Measurements from ENCODE around the gene ITGB3BP.

ITGB3BP gene

DNA sequence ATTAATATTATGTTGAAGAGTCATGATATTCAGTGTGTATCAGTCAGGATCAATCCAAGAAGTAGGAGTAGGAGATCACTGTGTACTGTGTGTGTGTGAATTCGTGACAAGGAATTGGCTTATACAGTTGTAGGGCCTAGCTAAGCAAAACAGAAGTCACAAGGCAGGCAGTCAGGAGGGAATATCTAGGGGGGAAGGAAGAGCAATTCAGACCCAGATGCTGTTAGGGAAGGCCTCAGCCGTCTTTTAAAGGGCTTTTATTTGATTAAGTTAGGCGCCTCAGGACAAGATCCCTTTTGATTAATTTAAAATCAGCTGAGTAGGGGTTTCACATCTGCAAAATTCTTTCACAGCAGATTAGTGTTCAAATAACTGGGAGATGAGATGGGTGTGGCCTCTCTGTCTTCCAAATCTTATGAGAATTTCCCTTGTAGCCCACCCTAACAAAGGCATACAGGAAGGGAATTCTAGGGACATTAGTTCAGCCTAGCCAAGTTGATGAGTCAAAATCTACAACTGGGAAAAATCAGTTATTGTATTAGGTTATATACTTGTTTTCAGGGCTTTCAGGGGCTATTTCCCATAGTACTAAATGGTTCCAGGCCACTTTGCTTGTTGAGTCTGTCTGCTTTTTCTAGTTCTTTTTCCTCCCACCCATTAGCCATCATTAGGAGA, 108.2 kb downstream of the ITGB3BP start:
- DNase-seq = no peak

DNA sequence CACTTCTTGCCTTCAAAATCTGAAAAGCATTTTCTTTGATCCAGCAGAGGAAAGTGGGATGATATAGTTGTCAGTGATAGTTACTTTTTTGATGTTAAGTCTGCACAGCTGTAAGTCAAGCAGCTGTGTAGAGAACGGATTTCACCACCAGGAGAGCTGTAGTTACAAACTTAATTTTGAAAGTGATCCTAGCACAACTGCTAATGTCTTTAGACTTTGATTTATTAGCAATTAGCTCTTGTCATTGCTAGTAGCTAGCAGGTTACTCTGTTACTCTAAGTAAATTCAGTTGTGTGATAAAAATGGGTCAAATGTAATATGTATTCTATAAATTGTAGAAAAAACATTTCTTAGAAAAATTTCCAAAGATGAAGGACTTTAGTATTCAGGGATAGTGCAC, 109.6 kb downstream of the ITGB3BP start:
- DNase-seq = no peak

DNA sequence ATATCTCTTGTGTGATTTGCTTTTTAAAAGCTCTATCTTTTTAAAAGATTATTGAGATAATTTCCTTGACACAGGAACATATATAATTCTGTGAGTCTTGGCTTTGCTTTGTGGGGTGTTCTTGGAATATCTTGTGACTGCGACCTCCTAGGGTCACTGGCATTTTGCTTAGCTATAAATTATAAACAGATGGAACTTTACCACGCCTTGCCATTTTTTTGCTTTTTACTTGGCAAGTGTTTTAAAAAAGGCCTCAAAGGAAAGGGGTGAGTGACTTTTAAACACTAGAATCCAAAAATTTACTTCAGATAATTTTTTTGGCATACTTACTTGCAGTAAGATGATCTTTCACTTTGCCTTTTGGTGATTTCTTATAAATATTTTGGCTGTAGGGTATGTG, 112.0 kb downstream of the ITGB3BP start:
- DNase-seq = no peak

DNA sequence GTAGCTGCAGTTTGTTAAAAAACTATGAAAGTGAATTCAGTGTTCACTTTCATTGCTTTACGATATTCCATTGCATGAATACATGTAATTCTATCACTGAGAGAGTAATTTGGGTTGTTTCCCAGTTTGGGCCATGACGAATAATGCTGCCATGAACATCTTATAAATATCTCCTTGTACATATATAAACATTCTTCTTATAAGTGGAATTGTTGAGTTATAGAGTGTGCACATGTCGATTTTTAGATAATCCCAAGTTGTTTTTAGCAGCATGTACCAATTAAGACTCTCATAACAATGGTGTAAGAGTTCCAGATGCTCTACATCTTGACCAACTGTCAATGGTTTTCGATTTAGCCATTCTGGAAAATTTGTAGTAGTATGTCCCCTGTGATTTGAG, 114.7 kb downstream of the ITGB3BP start:
- no peak for DNase-seq

DNA sequence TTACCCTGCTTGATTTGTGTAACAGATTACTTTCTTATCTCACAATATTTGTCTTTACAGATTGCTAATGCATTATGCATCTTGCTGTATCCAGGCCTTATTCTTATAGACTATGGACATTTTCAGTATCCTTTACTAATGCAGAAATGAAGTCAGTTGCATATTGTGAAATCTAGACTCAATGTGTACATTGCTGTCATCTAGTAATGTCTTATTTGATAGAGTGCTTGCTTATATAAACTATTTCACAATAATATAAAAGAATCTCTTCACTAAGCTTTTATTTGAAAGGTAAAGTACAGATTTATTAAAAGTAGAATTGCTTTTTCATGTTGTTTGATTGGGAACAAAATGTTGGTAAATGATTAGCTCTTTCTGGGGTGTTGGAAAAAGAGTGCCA, 116.0 kb downstream of the ITGB3BP start:
- DNase-seq = no peak

DNA sequence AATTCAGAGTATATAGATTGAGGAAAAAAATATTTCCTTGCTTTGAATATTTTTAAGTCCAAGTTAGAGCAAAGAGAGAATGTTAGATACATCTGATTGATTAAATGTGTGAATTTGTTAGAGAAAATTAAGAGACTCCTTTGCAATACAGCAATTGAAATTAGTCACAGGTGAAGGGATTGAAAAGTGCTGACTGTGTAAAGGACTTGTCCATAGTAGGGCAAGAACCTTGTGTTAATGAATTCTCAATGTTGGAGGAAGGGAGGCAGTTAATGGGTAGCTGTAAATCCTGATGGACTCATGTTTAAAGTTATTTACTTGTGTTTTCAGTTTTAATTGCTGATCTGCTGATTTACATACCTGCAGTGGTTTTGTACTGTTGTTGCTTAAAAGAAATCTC, 117.0 kb downstream of the ITGB3BP start:
- no peak for DNase-seq

DNA sequence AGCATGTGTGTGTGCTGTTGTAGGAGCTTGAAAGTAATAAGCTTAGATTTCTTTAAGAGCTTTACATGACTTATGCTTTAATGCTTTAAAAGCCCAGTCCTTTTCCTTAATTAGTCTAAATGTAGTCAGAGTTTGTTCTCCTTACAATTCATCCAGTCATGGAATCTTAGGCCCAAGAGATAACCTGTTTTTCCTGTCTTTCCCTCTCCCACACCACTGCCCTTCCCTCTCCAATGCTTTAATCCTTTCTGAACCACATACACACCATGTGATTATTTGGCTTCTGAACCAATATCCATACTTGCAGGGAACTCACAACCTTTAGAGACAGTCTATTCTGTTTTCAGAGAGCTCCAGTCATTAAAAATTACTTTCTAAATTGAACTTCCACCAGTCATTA, 118.0 kb downstream of the ITGB3BP start:
- peak; percentile 25 for DNase-seq

DNA sequence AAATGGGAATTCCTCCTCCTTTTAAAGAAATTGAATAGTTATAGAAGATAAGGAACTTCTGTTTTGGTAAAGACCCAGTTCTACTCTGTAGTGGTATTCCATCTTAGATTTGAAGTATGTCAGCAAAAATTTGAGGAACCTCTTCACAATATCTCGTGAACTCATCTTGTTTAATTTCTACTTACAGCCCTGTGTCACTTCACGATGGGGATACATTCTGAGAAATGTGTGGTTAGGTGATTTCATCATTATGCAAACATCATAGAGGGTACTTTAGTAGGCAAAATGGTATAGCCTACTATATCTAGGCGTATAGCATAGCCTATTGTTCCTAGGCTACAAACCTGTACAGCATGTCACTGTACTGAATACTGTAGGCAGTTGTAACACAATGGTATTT, 119.6 kb downstream of the ITGB3BP start:
- no peak for DNase-seq

DNA sequence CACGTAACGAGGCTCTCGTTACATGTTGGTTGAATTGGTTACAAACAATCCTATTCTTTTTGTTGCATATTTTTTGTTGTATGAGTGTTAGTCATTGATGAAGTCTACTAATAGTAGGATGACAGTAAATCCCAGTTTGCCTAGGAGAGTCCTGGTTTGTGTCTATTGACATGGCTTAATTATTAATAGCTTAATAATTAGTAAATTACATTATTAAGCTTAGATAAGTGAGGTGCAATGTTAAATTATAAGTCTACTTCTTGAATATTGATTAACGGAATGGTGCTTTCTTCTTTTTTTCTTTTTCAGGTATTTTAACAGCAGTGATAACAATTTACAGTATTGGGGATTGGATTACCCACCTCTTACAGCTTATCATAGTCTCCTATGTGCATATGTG, 121.1 kb downstream of the ITGB3BP start:
- no peak for DNase-seq

Data from NCI-H2029 (cell line).